ENCODE data around the gene CMBL. TPM values are rescaled to one million over a fixed set of nuclear protein-coding genes. Genes with fewer than 3 reads are reported as not detected.

The CMBL gene
- total and polyA plus RNA-seq, 2 donors (not counting 1 experiment from before 2014, with no cell fraction given): not detected

- no peak overlapping the region for H3K27ac Mint-ChIP-seq
- H3K4me3 Mint-ChIP-seq: no peak overlapping the region
- Histone ChIP-seq H3K79me2 (ENCODE audit: control insufficient read depth, insufficient read depth, low read length) (peaks cover 50% of the 10 kb centered on the region), H3K9me3 (ENCODE audit: control extremely low read depth in 1 of 3, control insufficient read depth in 2 of 3, insufficient read depth in 1 of 3, low read length in 2 of 3) (no peaks in the 10 kb centered on the region), H3K27me3 (replicated peaks in 1 of 4; ENCODE audit: control extremely low read depth in 1 of 4, control insufficient read depth in 3 of 4, insufficient read depth in 4 of 4, low read length in 3 of 4) (no peaks in the 10 kb centered on the region), H2AFZ (ENCODE audit: insufficient read depth, low read depth, low read length, poor library complexity, severe bottlenecking) (no peak overlapping the region), H3K4me2 (replicated peaks; ENCODE audit: low read depth, low read length, poor library complexity, severe bottlenecking) (no peak overlapping the region), H3K9ac (ENCODE audit: low read length) (no peak overlapping the region), H3K4me3 (ENCODE audit: control extremely low read depth in 1 of 5, extremely low read depth in 1 of 5, insufficient read depth in 1 of 5, low read depth in 2 of 5, low read length in 4 of 5) (no peak overlapping the region), H3K27ac (ENCODE audit: low read length in 2 of 2) (no peak overlapping the region), H4K20me1 (ENCODE audit: control insufficient read depth, insufficient read depth, low read length, poor library complexity, severe bottlenecking) (peaks cover 7% of the 10 kb centered on the region), H3K4me1 (ENCODE audit: control insufficient read depth in 2 of 2, insufficient read depth in 2 of 2, low read length in 2 of 2) (peaks cover 18 to 22% of the 10 kb centered on the region in 2 donors), H3K36me3 (replicated peaks in 1 of 2; ENCODE audit: control extremely low read depth in 1 of 2, control insufficient read depth in 1 of 2, extremely low read depth in 1 of 2, insufficient read depth in 2 of 2, low read length in 1 of 2) (peaks cover 0 to 1% of the 10 kb centered on the region in 2 experiments)
- ATAC-seq (ENCODE audit: low read depth) (no peak), DNase-seq (no peak)
- no peaks in the 10 kb centered on the region for H3K9me3 Mint-ChIP-seq (ENCODE audit: insufficient read depth)
- H3K27me3 Mint-ChIP-seq: no peaks in the 10 kb centered on the region
- CTCF ChIA-PET: no interaction called here
- POLR2A ChIA-PET: no interaction called here
- H3K4me1 Mint-ChIP-seq: peaks cover 27% of the 10 kb centered on the region
- TF ChIP-seq, protein P1, sequence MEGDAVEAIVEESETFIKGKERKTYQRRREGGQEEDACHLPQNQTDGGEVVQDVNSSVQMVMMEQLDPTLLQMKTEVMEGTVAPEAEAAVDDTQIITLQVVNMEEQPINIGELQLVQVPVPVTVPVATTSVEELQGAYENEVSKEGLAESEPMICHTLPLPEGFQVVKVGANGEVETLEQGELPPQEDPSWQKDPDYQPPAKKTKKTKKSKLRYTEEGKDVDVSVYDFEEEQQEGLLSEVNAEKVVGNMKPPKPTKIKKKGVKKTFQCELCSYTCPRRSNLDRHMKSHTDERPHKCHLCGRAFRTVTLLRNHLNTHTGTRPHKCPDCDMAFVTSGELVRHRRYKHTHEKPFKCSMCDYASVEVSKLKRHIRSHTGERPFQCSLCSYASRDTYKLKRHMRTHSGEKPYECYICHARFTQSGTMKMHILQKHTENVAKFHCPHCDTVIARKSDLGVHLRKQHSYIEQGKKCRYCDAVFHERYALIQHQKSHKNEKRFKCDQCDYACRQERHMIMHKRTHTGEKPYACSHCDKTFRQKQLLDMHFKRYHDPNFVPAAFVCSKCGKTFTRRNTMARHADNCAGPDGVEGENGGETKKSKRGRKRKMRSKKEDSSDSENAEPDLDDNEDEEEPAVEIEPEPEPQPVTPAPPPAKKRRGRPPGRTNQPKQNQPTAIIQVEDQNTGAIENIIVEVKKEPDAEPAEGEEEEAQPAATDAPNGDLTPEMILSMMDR (IDR thresholded peaks at IDR 0.05): no peak
- no peak for TF ChIP-seq EZH2 (IDR thresholded peaks at IDR 0.05; ENCODE audit: borderline replicate concordance, insufficient read depth, low read depth, low read length, poor library complexity, severe bottlenecking)
- intact Hi-C loops (cut with micrococcal nuclease): no loop called here
- 100% methylated on average over 2 of the region's 3 CpGs for WGBS (ENCODE audit: insufficient coverage)
Measured at GRCh38 chr5:10246761-10247160, 60.9 kb downstream of the CMBL start.

- POLR2A ChIA-PET: no interaction called here
- DNase-seq (no peak), ATAC-seq (ENCODE audit: low read depth) (no peak)
- Histone ChIP-seq H2AFZ (ENCODE audit: insufficient read depth, low read depth, low read length, poor library complexity, severe bottlenecking) (no peak overlapping the region), H3K36me3 (replicated peaks in 1 of 2; ENCODE audit: control extremely low read depth in 1 of 2, control insufficient read depth in 1 of 2, extremely low read depth in 1 of 2, insufficient read depth in 2 of 2, low read length in 1 of 2) (no peaks in the 10 kb centered on the region), H3K9me3 (ENCODE audit: control extremely low read depth in 1 of 3, control insufficient read depth in 2 of 3, insufficient read depth in 1 of 3, low read length in 2 of 3) (no peaks in the 10 kb centered on the region), H3K27ac (ENCODE audit: low read length in 2 of 2) (no peak overlapping the region), H3K9ac (ENCODE audit: low read length) (no peak overlapping the region), H4K20me1 (ENCODE audit: control insufficient read depth, insufficient read depth, low read length, poor library complexity, severe bottlenecking) (no peaks in the 10 kb centered on the region), H3K4me1 (ENCODE audit: control insufficient read depth in 2 of 2, insufficient read depth in 2 of 2, low read length in 2 of 2) (peaks cover 9 to 11% of the 10 kb centered on the region in 2 donors), H3K79me2 (ENCODE audit: control insufficient read depth, insufficient read depth, low read length) (peaks cover 28% of the 10 kb centered on the region), H3K4me3 (ENCODE audit: control extremely low read depth in 1 of 5, extremely low read depth in 1 of 5, insufficient read depth in 1 of 5, low read depth in 2 of 5, low read length in 4 of 5) (no peak overlapping the region), H3K4me2 (replicated peaks; ENCODE audit: low read depth, low read length, poor library complexity, severe bottlenecking) (no peak overlapping the region), H3K27me3 (replicated peaks in 1 of 4; ENCODE audit: control extremely low read depth in 1 of 4, control insufficient read depth in 3 of 4, insufficient read depth in 4 of 4, low read length in 3 of 4) (no peaks in the 10 kb centered on the region)
- CTCF ChIA-PET: no interaction called here
- H3K4me1 Mint-ChIP-seq: peaks cover 13% of the 10 kb centered on the region
- intact Hi-C loops (cut with micrococcal nuclease): no loop called here
- H3K27ac Mint-ChIP-seq: no peak overlapping the region
- no peak for TF ChIP-seq EZH2 (IDR thresholded peaks at IDR 0.05; ENCODE audit: borderline replicate concordance, insufficient read depth, low read depth, low read length, poor library complexity, severe bottlenecking)
- 95% methylated on average over 4 of the region's 10 CpGs for WGBS (ENCODE audit: insufficient coverage)
- H3K9me3 Mint-ChIP-seq (ENCODE audit: insufficient read depth): no peaks in the 10 kb centered on the region
- H3K4me3 Mint-ChIP-seq: no peak overlapping the region
- no peaks in the 10 kb centered on the region for H3K27me3 Mint-ChIP-seq
Measured at GRCh38 chr5:10244342-10244944, 63.3 kb downstream of the CMBL start.

Data from B cell (primary cell).